OCI-LY7 (cell line): ENCODE data around the gene PLEKHJ1. TPM values are rescaled to one million over a fixed set of nuclear protein-coding genes. Genes with fewer than 3 reads are reported as not detected.

Source experiments
- BruUV-seq: library from RNA; stranded (reverse); fragments of 400-500 nt; replicated peaks from 2 replicates; lab custom pipeline; 2021; lab: Mats Ljungman, UMichigan
- CTCF ChIA-PET: fragments of 300-600 bp; sonication (Branson Sonifier 250); formaldehyde crosslinking; loops from one replicate; lab custom pipeline; 2022; ENCODE audit warnings: antibody characterized with exemption; ENCODE audit not compliant: unreplicated experiment; lab: Charles Lee
- POLR2A ChIA-PET: fragments of 300-600 bp; sonication (Branson Sonifier 250); formaldehyde crosslinking; loops from one replicate; lab custom pipeline; 2022; ENCODE audit warnings: antibody characterized with exemption; lab: Charles Lee
- DNase-seq: peaks from one replicate; pipeline ENCODE4 v3.0.0-alpha.2; 2015; ENCODE audit warnings: low spot score
- H2AFZ ChIP-seq: fragments of 200-600 bp; sonication (generic), shearing (Covaris generic); 2 replicates; pipeline ENCODE4 v1.6.1; 2014; ENCODE audit warnings: mild to moderate bottlenecking, antibody characterized with exemption, low read length, moderate library complexity
- H3K27ac ChIP-seq: fragments of 200-600 bp; sonication (generic); 2 replicates; pipeline ENCODE4 v1.5.1; 2014; ENCODE audit warnings: mixed run types, low read depth, mild to moderate bottlenecking, moderate library complexity, low read length, inconsistent platforms; ENCODE audit not compliant: poor library complexity, severe bottlenecking
- H3K36me3 ChIP-seq: fragments of 200-600 bp; sonication (generic); 2 replicates; pipeline ENCODE4 v1.6.1; 2014; ENCODE audit warnings: mild to moderate bottlenecking, antibody characterized with exemption, low read length, moderate library complexity, mixed read lengths; ENCODE audit not compliant: insufficient read depth
- H3K4me1 ChIP-seq: fragments of 200-600 bp; sonication (generic); 2 replicates; pipeline ENCODE4 v1.5.1; 2014; ENCODE audit warnings: mild to moderate bottlenecking, low read length; ENCODE audit not compliant: insufficient read depth, poor library complexity, severe bottlenecking
- H3K4me2 ChIP-seq: fragments of 200-600 bp; sonication (generic); 2 replicates; pipeline ENCODE4 v1.6.1; 2014; ENCODE audit warnings: mild to moderate bottlenecking, low read length
- H3K4me3 ChIP-seq: fragments of 200-600 bp; sonication (generic); 2 replicates; pipeline ENCODE4 v1.5.1; 2014; ENCODE audit warnings: mild to moderate bottlenecking, low read depth, low read length; ENCODE audit not compliant: poor library complexity, severe bottlenecking
- H3K79me2 ChIP-seq: fragments of 200-600 bp; sonication (generic); 2 replicates; pipeline ENCODE4 v1.6.1; 2016; ENCODE audit warnings: low read depth, mild to moderate bottlenecking, low read length, moderate library complexity, mixed read lengths; ENCODE audit not compliant: insufficient read depth
- H3K9me2 ChIP-seq: fragments of 200-600 bp; sonication (generic); 2 replicates; pipeline ENCODE4 v1.6.1; 2016; ENCODE audit warnings: mild to moderate bottlenecking, low read length, mixed read lengths; ENCODE audit not compliant: insufficient read depth
- H3K9me3 ChIP-seq: fragments of 200-600 bp; sonication (generic); 2 replicates; pipeline ENCODE4 v1.6.1; 2014; ENCODE audit warnings: mild to moderate bottlenecking, mixed run types, low read length, mixed read lengths
- H4K20me1 ChIP-seq: fragments of 200-600 bp; sonication (generic); 2 replicates; pipeline ENCODE4 v1.6.1; 2014; ENCODE audit warnings: mild to moderate bottlenecking, antibody characterized with exemption, low read length, moderate library complexity, mixed read lengths; ENCODE audit not compliant: insufficient read depth
- CTCF ChIP-seq: fragments of 200-600 bp; sonication (generic); conservative IDR thresholded peaks from 2 replicates; pipeline ENCODE4 v1.5.1; 2014; ENCODE audit warnings: mild to moderate bottlenecking, antibody characterized with exemption, low read length, moderate library complexity, mixed read lengths
- EZH2phosphoT487 ChIP-seq: fragments of 200-600 bp; sonication (generic); IDR thresholded peaks from 2 replicates; pipeline ENCODE4 v1.6.1; 2018; ENCODE audit warnings: low read depth, borderline replicate concordance, mild to moderate bottlenecking, mixed run types, antibody characterized with exemption, low read length, moderate library complexity, mixed read lengths
- intact Hi-C: fragments of 100-400 bp; cut with micrococcal nuclease; formaldehyde crosslinking; loops from one replicate; pipeline ENCODE4 v1.10.0; 2022; ENCODE audit not compliant: unreplicated experiment
- total RNA-seq, 2 experiments: library from RNA; depleted of rRNA in 1 of 2; stranded (reverse); fragments of >200 nt in 1 of 2; shearing (Covaris generic) in 1 of 2; gene quantifications; 2 replicates each; pipeline ENCODE4 v1.2.3, GENCODE V29; 2014 to 2022

The PLEKHJ1 gene
- total RNA-seq, 2 experiments from 2014 or later, result 129 to 205 TPM

- CTCF ChIA-PET, result no interaction called here
Observed at GRCh38 chr19:2195914-2196313, 40.2 kb downstream of the PLEKHJ1 start.

GRCh38 chr19:2195361-2195760, 40.8 kb downstream of the PLEKHJ1 start:
- peaks cover 71% of the 10 kb centered on the region for H3K36me3 ChIP-seq
- POLR2A ChIA-PET, result no interaction called here
- no peaks in the 10 kb centered on the region for H4K20me1 ChIP-seq
- no peak overlapping the region for H3K4me3 ChIP-seq
- DNase-seq, result no peak
- H3K9me2 ChIP-seq, result no peaks in the 10 kb centered on the region
- H3K79me2 ChIP-seq, result no peaks in the 10 kb centered on the region
- H3K27ac ChIP-seq, result no peak overlapping the region
- no peaks in the 10 kb centered on the region for H3K9me3 ChIP-seq
- intact Hi-C loops, result no loop called here
- H3K4me1 ChIP-seq, result no peaks in the 10 kb centered on the region
- H2AFZ ChIP-seq, result no peak overlapping the region
- no peak overlapping the region for H3K4me2 ChIP-seq
- CTCF ChIA-PET, result no interaction called here
- BruUV-seq, result no TSS peak
- no peak for TF ChIP-seq EZH2phosphoT487
- TF ChIP-seq CTCF, result no peak

More at GRCh38 chr19:2195914-2196313, 40.2 kb downstream of the PLEKHJ1 start:
- no peak overlapping the region for H3K4me3 ChIP-seq
- no peaks in the 10 kb centered on the region for H3K9me2 ChIP-seq
- BruUV-seq, result no TSS peak
- peaks cover 66% of the 10 kb centered on the region for H3K36me3 ChIP-seq
- POLR2A ChIA-PET, result no interaction called here
- no peaks in the 10 kb centered on the region for H3K4me1 ChIP-seq
- no peak overlapping the region for H3K27ac ChIP-seq
- H4K20me1 ChIP-seq, result no peaks in the 10 kb centered on the region
- no peak for DNase-seq
- H2AFZ ChIP-seq, result no peak overlapping the region
- H3K9me3 ChIP-seq, result no peaks in the 10 kb centered on the region
- TF ChIP-seq CTCF (no peak), EZH2phosphoT487 (no peak)
- no peaks in the 10 kb centered on the region for H3K79me2 ChIP-seq
- no peak overlapping the region for H3K4me2 ChIP-seq
- intact Hi-C loops, result no loop called here

DNA sequence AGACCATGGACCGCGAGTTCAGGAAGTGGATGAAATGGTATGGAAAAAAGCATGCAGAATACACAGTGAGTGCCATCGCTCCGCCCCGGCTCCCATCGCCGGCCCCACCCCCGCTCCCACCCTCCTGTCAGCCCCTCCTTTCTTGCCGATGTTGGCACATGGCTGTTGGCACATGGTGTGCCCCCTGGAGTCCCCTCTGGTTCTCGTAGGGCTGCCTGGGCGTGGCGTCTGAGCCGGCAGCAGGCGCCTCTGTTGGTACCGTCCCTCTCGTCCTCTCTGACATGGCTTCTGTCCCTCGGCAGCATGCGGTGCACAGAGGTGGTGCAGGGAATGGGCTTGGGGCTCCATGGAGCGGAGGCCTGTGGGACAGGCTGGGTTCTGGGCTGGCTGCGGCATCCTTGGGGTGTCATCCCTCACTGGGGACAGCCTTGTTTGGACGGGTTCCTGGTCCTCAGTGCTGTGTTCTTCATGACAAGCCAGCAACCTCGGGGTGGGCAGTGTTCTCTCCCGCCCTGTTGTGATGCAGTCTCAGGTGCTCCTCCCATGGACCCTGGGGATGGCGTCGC, 41.5 kb downstream of the PLEKHJ1 start:
- CTCF ChIA-PET, result no interaction called here
- H3K36me3 ChIP-seq, result peaks cover 77% of the 10 kb centered on the region

More for the DNA sequence above, 41.5 kb downstream of the PLEKHJ1 start:
- POLR2A ChIA-PET, result interaction anchor here (0.6 kb wide), 1 partner anchor 286 kb away, joined by 3 read pairs; no protein-coding TSS in a partner anchor
- no TSS peak for BruUV-seq
- H3K9me2 ChIP-seq, result no peaks in the 10 kb centered on the region
- no peak overlapping the region for H3K4me2 ChIP-seq
- DNase-seq, result no peak
- intact Hi-C loops, result no loop called here
- no peak for TF ChIP-seq CTCF
- TF ChIP-seq EZH2phosphoT487, result no peak
- no peak overlapping the region for H2AFZ ChIP-seq
- H3K9me3 ChIP-seq, result no peaks in the 10 kb centered on the region
- no peaks in the 10 kb centered on the region for H4K20me1 ChIP-seq
- no peak overlapping the region for H3K27ac ChIP-seq
- H3K79me2 ChIP-seq, result no peaks in the 10 kb centered on the region
- H3K4me3 ChIP-seq, result no peak overlapping the region
- no peaks in the 10 kb centered on the region for H3K4me1 ChIP-seq
